H1 (cell line): Measurements from ENCODE around the gene SEMA6A.

Experiments used
- CTCF ChIP-seq, 3 experiments: IDR thresholded peaks; 1 replicate in 2 of 3; 2 replicates in 1 of 3; pipeline versions ENCODE4 v1.5.1 to v1.6.1; 2011; ENCODE audit warnings: low read length in 3 of 3, mild to moderate bottlenecking in 3 of 3, inconsistent platforms in 2 of 3, low read depth in 1 of 3, moderate library complexity in 1 of 3; ENCODE audit not compliant: insufficient read depth in 1 of 3; ENCODE audit errors: control extremely low read depth in 1 of 3
- EGR1 ChIP-seq: IDR thresholded peaks from 2 replicates; pipeline ENCODE4 v1.6.1; 2011; ENCODE audit warnings: low read depth, low read length, borderline replicate concordance

GRCh38 chr5:116550082-116550481 lies 24.5 kb downstream of the SEMA6A start:
- TF ChIP-seq EGR1 (no peak), CTCF (IDR thresholded peaks at IDR 0.05; ENCODE audit: control extremely low read depth in 1 of 3, insufficient read depth in 1 of 3, low read depth in 1 of 3, low read length in 3 of 3) (no peak)
